SK-N-MC (cell line): ENCODE results near the gene A3GALT2.

ENCODE experiments used
- DNase-seq: peaks from one replicate; pipeline ENCODE4 v3.0.0-alpha.2; 2011; ENCODE audit warnings: low read depth, low spot score
- H3K27ac ChIP-seq: fragments of 200-600 bp; sonication (generic); 2 replicates; pipeline ENCODE4 v1.5.1; 2016; ENCODE audit warnings: mixed run types
- H3K36me3 ChIP-seq: fragments of 200-600 bp; sonication (generic); 2 replicates; pipeline ENCODE4 v1.6.1; 2017; ENCODE audit warnings: antibody characterized with exemption, low read length, mixed read lengths; ENCODE audit not compliant: insufficient read depth
- H3K4me3 ChIP-seq: fragments of 200-600 bp; sonication (generic); 2 replicates; pipeline ENCODE4 v1.5.1; 2016
- H3K9ac ChIP-seq: fragments of 200-600 bp; sonication (generic); 2 replicates; pipeline ENCODE4 v1.8.0; 2017; ENCODE audit warnings: mixed run types, mixed read lengths; ENCODE audit not compliant: insufficient read length
- H3K9me3 ChIP-seq: fragments of 200-600 bp; sonication (generic); 2 replicates; pipeline ENCODE4 v1.6.1; 2017; ENCODE audit warnings: low read depth, mild to moderate bottlenecking, antibody characterized with exemption, low read length, moderate library complexity, mixed read lengths
- EZH2 ChIP-seq: fragments of 200-600 bp; sonication (generic); IDR thresholded peaks from one replicate; pipeline ENCODE4 v1.6.1; 2017; ENCODE audit warnings: antibody characterized with exemption
- FOXP2 ChIP-seq: optimal IDR thresholded peaks from 2 replicates; pipeline ENCODE3; 2011; ENCODE audit warnings: mild to moderate bottlenecking, moderate library complexity; ENCODE audit not compliant: insufficient read depth; ENCODE audit errors: extremely low read length, control extremely low read depth
- POLR2AphosphoS5 ChIP-seq: IDR thresholded peaks from 2 replicates; pipeline ENCODE4 v1.6.1; 2012; ENCODE audit warnings: mild to moderate bottlenecking, low read depth, low read length, borderline replicate concordance

A3GALT2 gene

GRCh38 chr1:33270808-33271465 lies 50.0 kb downstream of the A3GALT2 start:
- Histone ChIP-seq H3K9ac (no peak overlapping the region), H3K36me3 (no peaks in the 10 kb centered on the region; the same call in 1 of the 2 replicates), H3K4me3 (no peak overlapping the region), H3K27ac (no peak overlapping the region), H3K9me3 (no peaks in the 10 kb centered on the region)
- TF ChIP-seq EZH2 (no peak), POLR2AphosphoS5 (no peak), FOXP2 (no peak)
- DNase-seq: no peak

DNA sequence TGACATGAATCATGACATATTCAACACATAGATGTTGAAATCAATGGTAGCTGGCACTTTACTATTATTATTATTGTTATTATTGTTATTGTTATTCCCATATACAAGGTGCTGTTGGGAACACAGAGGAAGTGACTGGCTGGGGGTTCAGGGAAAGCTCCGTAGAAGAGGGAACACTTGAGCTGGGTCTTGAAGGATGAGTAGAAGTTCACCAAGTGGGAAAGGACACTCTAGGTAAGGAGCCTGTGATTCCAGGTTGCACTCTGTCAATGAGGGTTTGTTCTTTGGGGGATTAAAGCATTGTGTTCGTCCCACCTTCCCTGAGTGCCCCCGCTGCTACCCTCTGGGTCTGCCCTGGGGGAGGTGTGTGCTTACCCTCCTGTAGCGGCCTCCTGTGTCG lies 50.5 kb downstream of the A3GALT2 start:
- TF ChIP-seq EZH2 (no peak), FOXP2 (no peak), POLR2AphosphoS5 (no peak)
- H3K9me3 ChIP-seq: no peaks in the 10 kb centered on the region
- no peaks in the 10 kb centered on the region; the same call in 1 of the 2 replicates for H3K36me3 ChIP-seq
- H3K9ac ChIP-seq: no peak overlapping the region
- no peak overlapping the region for H3K27ac ChIP-seq
- no peak overlapping the region for H3K4me3 ChIP-seq
- no peak for DNase-seq

DNA sequence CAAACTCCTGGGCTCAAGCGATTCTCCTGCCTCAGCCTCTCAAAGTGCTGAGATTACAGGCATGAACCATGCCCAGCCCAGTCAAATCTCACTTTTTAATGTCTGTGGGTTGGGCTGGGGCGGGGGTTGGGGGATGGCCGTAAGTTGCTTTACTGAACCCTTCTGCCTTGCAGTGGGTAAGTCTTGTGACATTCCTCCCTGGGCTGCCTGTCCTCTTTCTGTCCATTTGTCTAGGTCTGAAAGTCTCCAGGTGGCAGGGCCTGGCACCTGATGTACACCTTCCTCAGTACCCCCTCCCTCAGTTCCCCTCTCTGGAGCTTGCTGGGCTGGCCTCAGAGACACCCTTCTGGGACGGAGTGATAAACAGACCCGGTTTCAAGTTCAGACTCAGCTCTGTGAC lies 51.3 kb downstream of the A3GALT2 start:
- no peak for TF ChIP-seq POLR2AphosphoS5
- TF ChIP-seq EZH2: no peak
- no peak for TF ChIP-seq FOXP2
- Histone ChIP-seq H3K36me3 (no peaks in the 10 kb centered on the region), H3K27ac (no peak overlapping the region), H3K4me3 (no peak overlapping the region), H3K9me3 (no peaks in the 10 kb centered on the region), H3K9ac (no peak overlapping the region)
- no peak for DNase-seq

DNA sequence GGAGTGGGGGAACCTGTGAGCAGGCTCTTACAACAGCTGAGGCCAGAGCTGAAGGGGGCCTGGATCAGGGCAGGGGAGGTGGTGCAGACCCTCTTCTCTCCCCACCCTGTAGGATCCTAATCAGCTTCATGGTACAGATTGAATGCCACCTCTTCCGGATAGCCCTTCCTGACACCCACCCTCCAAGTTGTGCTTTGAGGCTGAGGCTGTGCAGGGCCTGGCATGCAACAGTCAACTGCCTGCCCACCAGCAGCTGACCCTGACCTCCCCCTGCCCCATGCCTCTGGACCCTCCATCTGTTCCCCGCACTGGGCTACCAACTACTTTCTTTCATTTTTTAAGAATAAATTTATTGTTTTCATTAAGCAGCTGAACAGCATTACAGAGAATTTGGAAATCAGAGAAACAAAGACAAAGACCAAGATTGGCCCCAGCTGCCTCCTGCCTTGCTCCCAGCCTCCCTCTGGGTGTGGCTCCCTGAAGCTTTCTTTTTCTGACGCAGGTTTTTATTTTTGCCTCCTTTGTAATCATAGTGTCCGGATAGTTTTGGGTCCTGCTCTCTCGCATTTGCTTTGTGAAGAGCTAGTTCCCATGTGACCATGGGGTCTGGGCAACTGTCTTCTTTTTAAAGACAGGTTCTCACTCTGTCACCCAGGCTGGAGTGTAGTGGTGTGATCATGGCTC lies 51.8 kb downstream of the A3GALT2 start:
- DNase-seq: no peak
- H3K27ac ChIP-seq: no peak overlapping the region
- TF ChIP-seq FOXP2: no peak
- TF ChIP-seq POLR2AphosphoS5: no peak
- TF ChIP-seq EZH2: no peak
- H3K36me3 ChIP-seq: no peaks in the 10 kb centered on the region
- H3K9me3 ChIP-seq: no peaks in the 10 kb centered on the region
- no peak overlapping the region for H3K4me3 ChIP-seq
- no peak overlapping the region for H3K9ac ChIP-seq

- H3K36me3 ChIP-seq: no peaks in the 10 kb centered on the region
- H3K9ac ChIP-seq: no peak overlapping the region
These were observed 52.4 kb downstream of the A3GALT2 start for GRCh38 chr1:33268457-33268856.

GRCh38 chr1:33267468-33268205 lies 53.3 kb downstream of the A3GALT2 start:
- H3K36me3 ChIP-seq: no peaks in the 10 kb centered on the region
- no peak overlapping the region for H3K4me3 ChIP-seq
- TF ChIP-seq FOXP2 (no peak), EZH2 (no peak), POLR2AphosphoS5 (no peak)
- no peak for DNase-seq
- H3K9me3 ChIP-seq: no peaks in the 10 kb centered on the region
- H3K27ac ChIP-seq: no peak overlapping the region
- H3K9ac ChIP-seq: no peak overlapping the region

More at GRCh38 chr1:33268457-33268856, 52.4 kb downstream of the A3GALT2 start:
- TF ChIP-seq EZH2 (no peak), POLR2AphosphoS5 (no peak), FOXP2 (no peak)
- H3K9me3 ChIP-seq: no peaks in the 10 kb centered on the region
- no peak overlapping the region for H3K27ac ChIP-seq
- no peak overlapping the region for H3K4me3 ChIP-seq
- DNase-seq: no peak

GRCh38 chr1:33266766-33267165 lies 54.1 kb downstream of the A3GALT2 start:
- Histone ChIP-seq H3K9ac (no peak overlapping the region), H3K4me3 (no peak overlapping the region), H3K36me3 (no peaks in the 10 kb centered on the region), H3K9me3 (no peaks in the 10 kb centered on the region), H3K27ac (no peak overlapping the region)
- no peak for DNase-seq
- no peak for TF ChIP-seq POLR2AphosphoS5
- no peak for TF ChIP-seq FOXP2
- no peak for TF ChIP-seq EZH2

DNA sequence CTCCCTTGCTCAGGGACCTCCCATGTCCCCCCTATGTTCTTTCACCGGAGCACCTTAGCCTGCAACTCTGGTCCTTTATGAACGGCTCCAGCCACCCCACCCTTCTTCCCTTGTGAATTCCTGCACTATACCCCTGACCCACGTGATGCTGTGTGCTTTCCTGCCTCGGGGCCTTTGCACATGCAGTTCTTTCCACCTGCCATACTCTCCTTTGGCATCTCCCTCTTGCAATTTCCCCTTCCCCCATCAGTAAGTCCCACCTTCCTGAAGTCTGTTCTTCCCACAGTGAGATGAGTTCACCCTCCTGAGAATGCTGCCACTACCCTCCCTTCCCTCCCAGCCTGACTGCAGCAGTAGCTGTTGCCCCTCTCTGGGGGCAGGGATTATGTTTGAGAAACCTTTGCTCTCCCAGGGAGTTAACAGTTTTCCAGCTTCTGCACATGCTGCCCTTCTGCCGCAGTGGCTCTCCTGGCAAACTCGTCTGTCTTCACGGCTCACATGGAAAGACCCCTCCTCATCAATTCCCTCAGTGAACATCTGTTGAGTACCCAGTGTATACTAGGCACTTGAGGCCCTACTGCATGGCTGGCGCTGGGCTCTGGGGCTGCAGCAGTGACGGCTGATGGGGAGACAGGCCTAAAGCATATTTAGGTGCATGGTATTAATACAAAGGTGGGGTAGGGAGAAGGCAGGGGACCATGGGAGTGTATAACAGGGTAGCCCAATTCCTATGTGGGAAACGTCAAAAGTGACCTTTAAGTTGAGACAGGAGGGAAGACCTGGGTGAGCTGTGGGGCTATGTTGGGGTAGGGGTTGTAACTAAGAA lies 54.9 kb downstream of the A3GALT2 start:
- DNase-seq: no peak
- Histone ChIP-seq H3K9me3 (no peaks in the 10 kb centered on the region), H3K9ac (no peak overlapping the region), H3K27ac (no peak overlapping the region), H3K4me3 (no peak overlapping the region), H3K36me3 (no peaks in the 10 kb centered on the region)
- TF ChIP-seq EZH2: no peak
- TF ChIP-seq FOXP2: no peak
- TF ChIP-seq POLR2AphosphoS5: no peak
